Measurements from ENCODE around the gene EEF1AKMT1.

Gene EEF1AKMT1

GRCh38 chr13:20717581-20718542 lies 55.9 kb downstream of the EEF1AKMT1 start:
- DNase-seq: no peak

DNA sequence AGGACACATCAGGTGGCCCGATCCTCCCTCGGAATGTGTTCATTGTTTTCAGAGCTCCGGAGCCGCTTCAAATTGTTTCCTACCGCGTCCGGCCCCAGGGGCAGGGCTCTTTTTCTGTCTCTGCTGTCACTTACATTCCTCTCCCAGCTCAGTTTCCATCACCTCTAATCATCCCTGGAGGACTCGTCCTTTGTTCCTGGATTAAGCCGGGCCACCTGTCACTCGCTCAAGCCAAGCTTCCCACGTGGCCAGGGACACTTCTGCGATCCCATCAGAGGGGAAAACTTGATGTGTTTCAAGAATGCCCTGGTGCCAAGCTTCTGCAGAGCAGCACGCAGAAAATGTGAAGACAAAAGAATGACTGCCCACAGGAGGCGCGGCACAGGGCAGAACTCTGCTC lies 56.8 kb downstream of the EEF1AKMT1 start:
- no peak for DNase-seq

GRCh38 chr13:20715330-20715712 lies 58.4 kb downstream of the EEF1AKMT1 start:
- no peak for DNase-seq

- DNase-seq: no peak
These were observed 59.0 kb downstream of the EEF1AKMT1 start for GRCh38 chr13:20714563-20715329.

DNA sequence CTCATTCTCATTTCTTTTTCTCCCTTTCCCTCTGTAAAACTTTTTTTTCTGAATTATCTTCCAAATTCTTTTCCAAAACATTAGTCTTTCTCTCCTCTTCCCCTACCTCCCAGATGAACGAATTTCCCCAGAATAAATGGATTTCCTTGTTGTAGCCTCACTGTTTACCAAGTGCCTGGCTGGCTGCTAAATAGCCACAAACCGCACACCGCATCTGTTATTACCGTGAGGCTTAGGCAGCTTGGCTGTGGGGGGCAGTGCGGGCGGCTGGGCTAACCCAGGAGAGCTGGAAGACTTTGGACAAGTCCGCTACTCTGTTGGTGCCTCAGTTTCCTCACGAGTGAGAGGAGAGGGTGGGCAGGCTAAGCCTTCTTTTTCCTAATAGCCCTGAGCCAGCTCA lies 59.6 kb downstream of the EEF1AKMT1 start:
- no peak for DNase-seq

GRCh38 chr13:20713751-20714150 lies 60.0 kb downstream of the EEF1AKMT1 start:
- no peak for DNase-seq

GRCh38 chr13:20713014-20713376 lies 60.8 kb downstream of the EEF1AKMT1 start:
- DNase-seq: no peak

- no peak for DNase-seq
These were observed 62.3 kb downstream of the EEF1AKMT1 start for GRCh38 chr13:20711301-20712044.

GRCh38 chr13:20709782-20710181 lies 64.0 kb downstream of the EEF1AKMT1 start:
- no peak for DNase-seq

DNA sequence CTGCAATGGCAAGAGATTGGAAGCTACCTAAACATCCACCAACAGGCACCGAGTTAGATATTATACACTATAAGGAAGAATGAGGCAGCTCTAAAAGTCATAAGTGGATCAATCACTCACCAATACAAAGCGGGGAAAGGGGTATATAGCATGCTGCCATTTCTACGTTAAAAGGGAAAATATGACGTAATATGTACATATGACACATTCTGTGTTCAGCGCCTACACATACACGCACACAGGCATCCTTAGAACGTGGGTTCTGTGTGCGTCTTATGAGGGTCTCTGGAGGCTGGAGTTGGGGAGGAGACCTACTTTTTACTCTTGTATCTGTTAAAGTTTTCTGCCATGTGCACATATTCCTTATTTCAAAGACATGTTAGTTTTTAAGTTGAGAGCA lies 64.4 kb downstream of the EEF1AKMT1 start:
- no peak for DNase-seq

GRCh38 chr13:20708216-20708615 lies 65.5 kb downstream of the EEF1AKMT1 start:
- DNase-seq: no peak

DNA sequence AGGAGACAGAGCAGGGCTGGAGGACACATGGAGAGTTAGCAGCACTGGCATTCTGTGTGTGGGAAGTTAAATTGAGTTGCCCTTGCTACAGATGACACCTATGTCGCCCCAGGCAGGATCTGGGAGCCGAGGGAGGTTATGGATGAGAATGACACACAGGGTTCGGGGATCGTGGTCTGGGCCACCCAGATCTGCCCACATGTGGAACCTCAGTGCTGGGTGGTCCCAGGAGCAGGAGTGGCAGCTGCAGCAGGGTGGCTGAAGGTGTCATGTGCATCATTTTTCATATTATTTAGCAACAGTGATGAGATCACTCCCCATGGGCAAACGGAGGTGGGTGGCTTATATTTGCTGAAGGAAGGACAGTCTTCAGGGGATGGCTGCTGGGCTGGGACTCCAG lies 67.1 kb downstream of the EEF1AKMT1 start:
- no peak for DNase-seq

- no peak for DNase-seq
These were observed 69.2 kb downstream of the EEF1AKMT1 start for GRCh38 chr13:20704459-20705069.

GRCh38 chr13:20703780-20704458 lies 69.8 kb downstream of the EEF1AKMT1 start:
- peak; percentile 82 for DNase-seq

DNA sequence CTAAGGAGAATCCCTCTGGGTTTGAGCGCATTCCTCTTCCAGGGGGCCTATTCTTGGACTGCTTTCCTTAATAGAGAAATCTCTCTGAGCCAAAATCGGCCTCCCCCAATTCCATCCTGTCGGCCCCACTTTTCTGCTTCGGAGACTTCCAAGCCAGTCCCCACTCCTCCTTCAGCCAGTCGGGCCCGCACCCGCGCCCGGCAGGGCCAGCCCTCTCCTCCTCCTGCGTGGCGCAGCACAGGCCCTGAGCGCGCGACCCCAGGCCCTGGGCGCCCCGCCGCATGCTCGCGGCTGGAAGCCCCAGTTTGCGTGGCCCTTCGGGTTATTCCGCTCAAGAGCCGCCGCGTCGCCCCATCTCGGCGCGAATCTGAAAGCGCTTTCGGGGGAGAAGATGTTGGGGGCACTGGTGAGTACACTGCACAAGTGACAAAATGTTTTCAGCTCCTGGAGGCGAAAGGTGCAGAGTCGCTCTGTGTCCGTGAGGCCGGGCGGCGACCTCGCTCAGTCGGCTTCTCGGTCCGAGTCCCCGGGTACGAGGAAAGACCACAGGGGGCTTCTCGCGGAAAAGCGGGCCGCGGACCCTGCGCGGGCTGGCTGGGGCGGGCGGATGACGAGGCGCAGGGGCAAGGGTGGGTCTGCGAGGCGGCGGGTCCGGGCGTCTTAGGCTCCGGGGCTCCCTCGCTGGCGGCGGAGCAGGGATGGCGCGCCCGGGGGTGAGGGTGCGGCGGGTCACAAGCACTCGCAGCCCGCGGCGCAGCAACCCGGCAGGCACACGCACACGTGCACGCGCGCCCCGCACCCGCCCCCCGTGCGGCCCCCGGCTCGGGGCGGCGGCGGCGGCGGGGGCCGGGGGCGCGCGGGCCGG lies 70.6 kb downstream of the EEF1AKMT1 start, which contains the start of gene IL17D:
TSS of gene IL17D (plus strand) at position 785 of the 865 bp plus-strand sequence. CDS start 303 bp downstream, outside the sequence.
- peak; percentile 18 for DNase-seq

DNA sequence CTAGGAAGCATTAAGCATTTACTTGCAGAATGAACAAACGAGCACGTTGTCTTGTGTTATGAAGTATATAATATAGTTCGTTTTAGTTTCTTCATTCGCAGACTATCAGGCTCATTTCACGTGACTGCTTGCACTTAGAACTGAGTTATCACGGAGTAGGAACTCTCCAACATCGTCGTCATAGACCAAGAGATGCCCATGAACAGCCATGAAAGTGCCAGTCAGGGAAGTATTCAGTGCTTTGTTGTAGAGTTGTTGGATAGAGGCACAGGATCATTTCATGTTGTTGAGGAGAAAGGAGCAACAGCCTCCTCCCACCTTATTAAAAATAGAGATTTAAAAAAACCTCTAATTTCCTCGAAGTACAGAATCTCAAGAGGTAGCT lies 71.2 kb downstream of the EEF1AKMT1 start:
- peak; percentile 56 for DNase-seq

- no peak for DNase-seq
These were observed 72.3 kb downstream of the EEF1AKMT1 start for GRCh38 chr13:20701461-20701860.

GRCh38 chr13:20700288-20700687 lies 73.5 kb downstream of the EEF1AKMT1 start:
- DNase-seq: no peak

- no peak for DNase-seq
These were observed 74.0 kb downstream of the EEF1AKMT1 start for GRCh38 chr13:20699715-20700114.

DNA sequence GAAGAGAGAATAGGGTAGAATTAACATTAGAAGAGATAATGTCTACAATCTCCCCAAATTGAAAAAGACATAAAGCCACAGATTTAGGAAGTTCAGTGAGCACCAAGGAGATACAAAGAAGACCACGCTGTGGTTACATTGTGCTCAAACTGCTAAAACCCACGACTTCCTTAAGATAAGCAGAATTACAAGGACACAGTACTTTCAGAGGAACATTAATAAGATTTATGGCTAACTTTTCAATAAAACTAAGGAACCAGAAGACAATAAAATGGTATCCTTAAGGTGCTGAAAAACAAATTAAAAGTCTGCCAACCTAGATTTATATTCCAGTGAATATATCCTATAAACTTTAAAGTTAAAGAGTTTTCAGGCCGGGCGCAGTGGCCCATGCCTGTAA lies 77.7 kb downstream of the EEF1AKMT1 start:
- no peak for DNase-seq

DNA sequence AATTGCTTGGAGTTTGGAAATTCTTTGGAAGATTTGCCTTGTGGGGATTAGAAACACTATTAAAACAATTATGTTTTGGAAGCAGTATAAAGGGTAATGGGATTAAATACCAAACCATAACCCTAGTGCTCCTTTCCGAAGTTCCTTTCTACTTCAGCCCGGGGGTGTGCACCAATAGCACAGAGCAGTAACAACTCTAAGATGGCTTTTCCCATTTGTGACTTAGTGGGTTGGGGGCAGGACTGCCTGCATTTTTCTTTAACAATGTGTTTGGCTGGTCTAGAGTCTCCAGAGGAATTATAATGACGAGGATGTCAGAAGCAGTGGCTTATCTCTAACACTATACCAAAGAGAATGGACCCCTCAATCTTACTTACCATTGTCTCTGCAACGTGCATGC lies 82.1 kb downstream of the EEF1AKMT1 start:
- no peak for DNase-seq

Data from suppressor macrophage treated with lipopolysaccharide for 4 hours (primary cell).